Aorta (tissue), 5 donors: ENCODE results near the gene ARHGAP15. TPM values are rescaled to one million over a fixed set of nuclear protein-coding genes. Genes with fewer than 3 reads are reported as not detected.

Experiments used
- ATAC-seq: fragments of 200-7000 bp; cut with Tn5 transposase; one replicate; pipeline ENCODE4 v1.9.1; 2022; ENCODE audit warnings: moderate library complexity; ENCODE audit not compliant: low FRiP score
- DNase-seq, 2 donors: peaks; one replicate each; pipeline ENCODE4 v3.0.0-alpha.2; 2020
- H3K27ac ChIP-seq, 2 donors: one replicate each; pipeline ENCODE4 v1.5.1; 2013; ENCODE audit warnings: low read length in 2 of 2, mild to moderate bottlenecking in 2 of 2, moderate library complexity in 2 of 2, control low read depth in 1 of 2, inconsistent platforms in 1 of 2, low read depth in 1 of 2
- H3K27me3 ChIP-seq, 2 donors: one replicate each; pipeline ENCODE4 v1.6.1; 2013; ENCODE audit warnings: control low read depth in 1 of 2, low read length in 1 of 2, mild to moderate bottlenecking in 1 of 2, moderate library complexity in 1 of 2; ENCODE audit not compliant: insufficient read depth in 2 of 2, control insufficient read depth in 1 of 2
- H3K36me3 ChIP-seq, 2 donors: one replicate each; pipeline ENCODE4 v1.6.1; 2013; ENCODE audit warnings: control low read depth in 1 of 2, low read length in 1 of 2, mild to moderate bottlenecking in 1 of 2; ENCODE audit not compliant: insufficient read depth in 2 of 2, control insufficient read depth in 1 of 2
- H3K4me1 ChIP-seq, 2 donors: one replicate each; pipeline ENCODE4 v1.6.1; 2013; ENCODE audit warnings: low read length in 2 of 2, control low read depth in 1 of 2, mild to moderate bottlenecking in 1 of 2, moderate library complexity in 1 of 2; ENCODE audit not compliant: insufficient read depth in 2 of 2, control insufficient read depth in 1 of 2
- H3K4me3 ChIP-seq, 2 donors: one replicate each; pipeline ENCODE4 v1.5.1; 2013; ENCODE audit warnings: low read length in 2 of 2, control low read depth in 1 of 2, mild to moderate bottlenecking in 1 of 2
- H3K9me3 ChIP-seq: one replicate; pipeline ENCODE4 v1.6.1; 2013; ENCODE audit warnings: mild to moderate bottlenecking, low read length; ENCODE audit not compliant: control insufficient read depth
- WGBS, 2 donors: extraction: QIAGEN DNeasy Blood & Tissue Kit; methylation state at CpG; one replicate each; pipeline ENCODE4 v1.1.7; 2013; 5-methylcytosine and 5-hydroxymethylcytosine counted together
- intact Hi-C, 2 donors: fragments of 100-400 bp; cut with DNase I; formaldehyde crosslinking; loops; one replicate each; pipeline versions ENCODE4 v1.14.2 to v1.15.0; 2022
- polyA plus RNA-seq, 2 donors: library from polyadenylated mRNA; stranded (reverse); fragments of 200-250 nt; gene quantifications; one replicate each; pipeline ENCODE4 v1.2.3, GENCODE V29; 2013
- total RNA-seq, 2 donors: library from RNA; stranded (reverse); fragmentation: NEBNext Ultra II Directional; extraction: Animal tissue kit (Norgen Biotek cat#: 25700); gene quantifications; one replicate each; pipeline ENCODE4 v1.2.1, GENCODE V29; 2021
- donor health status: healthy with polysubstance abuse.
- donor health status: Bipolar disorder and iron deficiency.
- donor health status: DM: no; HTN: no; CAD: no.
- donor health status: DM: no; HTN: no; CAD: no.
- donor health status: DM: yes; HTN: yes; CAD: no.

ARHGAP15 gene
- total and polyA plus RNA-seq, 4 donors: 9.8 to 26.2 (median 12.8) TPM

GRCh38 chr2:143252138-143252907 is 123.1 kb downstream of the ARHGAP15 start:
- WGBS, 2 donors: 94 to 96% methylated on average over 5 of the region's 5 CpGs
- Histone ChIP-seq H3K27me3 (no peaks in the 10 kb centered on the region), H3K36me3 (no peaks in the 10 kb centered on the region), H3K4me3 (no peak overlapping the region), H3K4me1 (no peaks in the 10 kb centered on the region), H3K9me3 (no peaks in the 10 kb centered on the region), H3K27ac (no peak overlapping the region)
- ATAC-seq (no peak), DNase-seq (no peak)
- intact Hi-C loops: loop anchor here in 1 of 2 donors (10.0 kb wide), 1 partner anchor 218 kb away; no protein-coding TSS in a partner anchor

- Histone ChIP-seq H3K4me3 (no peak overlapping the region), H3K27ac (no peak overlapping the region), H3K9me3 (no peaks in the 10 kb centered on the region), H3K4me1 (no peaks in the 10 kb centered on the region), H3K36me3 (no peaks in the 10 kb centered on the region), H3K27me3 (no peaks in the 10 kb centered on the region)
- WGBS, 2 donors: 96 to 100% methylated on average over 1 of the region's 1 CpG
- DNase-seq (no peak), ATAC-seq (no peak)
- intact Hi-C loops: loop anchor here in 1 of 2 donors (10.0 kb wide), 1 partner anchor 219 kb away; no protein-coding TSS in a partner anchor
These were observed 124.9 kb downstream of the ARHGAP15 start for GRCh38 chr2:143254110-143254509.

GRCh38 chr2:143255086-143255485 is 125.9 kb downstream of the ARHGAP15 start:
- ATAC-seq: no peak
- no peak for DNase-seq
- no peaks in the 10 kb centered on the region for H3K27me3 ChIP-seq
- H3K4me1 ChIP-seq: peaks cover 0 to 2% of the 10 kb centered on the region in 2 donors
- no peak overlapping the region for H3K4me3 ChIP-seq
- 93 to 94% methylated on average over 3 of the region's 3 CpGs for WGBS, 2 donors
- H3K27ac ChIP-seq: no peak overlapping the region
- no peaks in the 10 kb centered on the region for H3K36me3 ChIP-seq
- H3K9me3 ChIP-seq: no peaks in the 10 kb centered on the region
- intact Hi-C loops: loop anchor here (5.0 to 10.0 kb wide), 4 partner anchors 93 to 220 kb away; no protein-coding TSS in a partner anchor

DNA sequence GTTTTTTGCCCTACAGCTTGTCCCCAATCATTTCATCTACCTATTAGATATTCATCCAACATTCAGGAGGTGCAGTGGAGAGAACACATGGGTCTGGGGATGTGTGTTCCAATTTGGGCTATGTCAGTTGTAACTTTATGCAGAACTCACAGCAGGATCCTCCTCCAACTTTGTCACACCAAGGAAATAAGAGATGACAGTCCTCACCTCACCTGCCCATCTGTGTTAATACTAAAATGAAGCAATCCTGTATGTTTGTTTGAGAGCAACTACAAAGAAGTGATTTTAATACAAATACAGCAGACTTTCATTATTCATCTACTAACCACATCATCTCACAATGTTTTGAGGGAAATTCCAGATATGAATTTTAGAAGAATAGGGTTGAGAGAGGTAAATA is 126.7 kb downstream of the ARHGAP15 start:
- no peak overlapping the region for H3K27ac ChIP-seq
- H3K27me3 ChIP-seq: no peaks in the 10 kb centered on the region
- no peaks in the 10 kb centered on the region for H3K9me3 ChIP-seq
- H3K36me3 ChIP-seq: no peaks in the 10 kb centered on the region
- H3K4me3 ChIP-seq: no peak overlapping the region
- DNase-seq (no peak), ATAC-seq (no peak)
- intact Hi-C loops: loop anchor here (5.0 to 10.0 kb wide), 4 partner anchors 94 to 221 kb away; no protein-coding TSS in a partner anchor
- peaks cover 0 to 2% of the 10 kb centered on the region in 2 donors for H3K4me1 ChIP-seq

DNA sequence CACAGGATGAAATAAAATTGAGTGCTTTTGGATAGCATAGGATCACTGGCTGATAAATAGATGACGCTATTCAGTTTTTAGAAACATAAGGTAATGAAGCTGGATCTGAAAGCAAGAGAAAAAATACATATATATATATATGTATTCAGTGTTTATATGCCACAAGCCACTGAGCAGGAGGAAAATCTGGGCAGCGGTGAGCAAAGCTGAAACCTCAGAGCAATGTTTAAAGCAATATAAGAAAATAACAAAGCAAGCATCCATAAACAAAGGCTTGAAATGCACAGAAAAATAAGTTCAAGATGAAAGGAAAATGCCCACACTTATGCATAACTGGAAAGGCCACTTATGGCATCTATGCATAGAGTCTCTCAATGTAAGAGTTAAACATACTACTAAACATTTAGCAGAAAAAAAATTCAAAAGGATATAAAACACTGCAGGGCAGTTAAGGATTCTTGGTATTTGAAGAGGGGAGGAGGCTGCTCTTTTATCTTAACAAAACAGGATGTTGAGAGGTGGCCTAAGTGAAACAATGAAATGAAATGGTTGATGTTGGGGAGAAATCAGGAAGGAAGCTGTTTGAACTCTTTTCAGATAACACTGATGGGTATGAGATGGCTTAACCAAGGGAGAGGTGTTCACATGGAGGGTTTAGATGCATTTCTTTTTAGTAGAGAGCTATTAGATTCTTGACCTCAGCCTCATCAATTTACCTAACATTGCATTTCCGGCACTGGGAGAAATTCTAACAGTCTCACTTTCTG is 129.1 kb downstream of the ARHGAP15 start:
- Histone ChIP-seq H3K4me1 (peaks cover 0 to 2% of the 10 kb centered on the region in 2 donors), H3K4me3 (no peak overlapping the region), H3K27me3 (no peaks in the 10 kb centered on the region), H3K36me3 (no peaks in the 10 kb centered on the region), H3K27ac (no peak overlapping the region), H3K9me3 (no peaks in the 10 kb centered on the region)
- WGBS, 2 donors: 70 to 91% methylated on average over 3 of the region's 3 CpGs
- intact Hi-C loops: loop anchor here (2.0 to 10.0 kb wide), 6 partner anchors 96 to 224 kb away; no protein-coding TSS in a partner anchor
- DNase-seq: no peak
- no peak for ATAC-seq

- 0 to 1% methylated on average over 5 of the region's 5 CpGs for WGBS, 2 donors
- peak overlapping the region in 1 of 2 donors; percentile 54 for H3K4me3 ChIP-seq
- no peak overlapping the region for H3K27ac ChIP-seq
- no peaks in the 10 kb centered on the region for H3K9me3 ChIP-seq
- peak; percentile 86 for ATAC-seq
- H3K4me1 ChIP-seq: peaks cover 0 to 2% of the 10 kb centered on the region in 2 donors
- DNase-seq: peak in 1 of 2 donors; percentile 62
- intact Hi-C loops: loop anchor here (2.0 to 10.0 kb wide), 6 partner anchors 97 to 225 kb away; no protein-coding TSS in a partner anchor
- no peaks in the 10 kb centered on the region for H3K27me3 ChIP-seq
- no peaks in the 10 kb centered on the region for H3K36me3 ChIP-seq
These were observed 130.2 kb downstream of the ARHGAP15 start for GRCh38 chr2:143259368-143259958.

DNA sequence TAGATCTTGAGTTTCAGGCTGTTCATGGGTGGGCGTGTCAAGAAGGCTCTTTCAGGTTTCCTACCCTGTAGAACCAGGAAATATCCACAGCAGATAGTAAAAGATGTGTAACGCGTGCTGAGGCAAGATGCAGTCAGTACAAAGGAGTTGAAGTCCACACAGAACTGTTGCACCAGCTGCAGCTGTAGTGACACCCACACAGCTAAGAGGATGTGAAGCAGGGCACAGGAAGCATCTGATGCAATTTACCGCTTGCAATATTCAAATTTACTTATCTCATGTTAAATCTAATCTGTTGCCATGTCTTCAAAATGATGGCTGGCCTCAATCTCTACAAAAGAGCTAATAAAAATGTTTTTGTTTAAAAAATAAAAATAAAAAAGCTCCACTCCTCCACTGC is 132.8 kb downstream of the ARHGAP15 start:
- 89 to 90% methylated on average over 4 of the region's 4 CpGs for WGBS, 2 donors
- DNase-seq (peak in 1 of 2 donors; percentile 37), ATAC-seq (no peak)
- H3K36me3 ChIP-seq: no peaks in the 10 kb centered on the region
- H3K27ac ChIP-seq: no peak overlapping the region
- peaks cover 0 to 2% of the 10 kb centered on the region in 2 donors for H3K4me1 ChIP-seq
- H3K9me3 ChIP-seq: no peaks in the 10 kb centered on the region
- intact Hi-C loops: no loop called here
- no peaks in the 10 kb centered on the region for H3K27me3 ChIP-seq
- no peak overlapping the region for H3K4me3 ChIP-seq

DNA sequence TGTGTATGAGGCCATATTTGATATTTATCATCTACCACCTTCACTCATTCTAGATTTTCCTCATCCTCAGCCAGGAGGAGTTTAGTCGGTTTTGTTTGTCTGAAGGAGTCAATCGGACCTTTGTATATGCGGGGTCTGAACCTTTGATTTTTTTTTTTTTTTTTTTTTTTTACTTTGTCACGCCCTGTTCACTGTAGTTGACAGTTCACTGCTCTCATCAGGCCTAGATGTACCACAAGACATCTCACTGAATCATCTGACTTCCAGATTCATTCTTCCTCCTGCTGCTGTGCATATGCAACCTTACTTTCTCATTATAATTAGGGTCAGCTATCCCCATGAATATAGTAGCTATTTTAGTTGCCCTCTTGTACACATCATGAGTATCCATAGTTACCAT is 133.2 kb downstream of the ARHGAP15 start:
- Histone ChIP-seq H3K4me1 (peaks cover 0 to 2% of the 10 kb centered on the region in 2 donors), H3K36me3 (no peaks in the 10 kb centered on the region), H3K4me3 (no peak overlapping the region), H3K9me3 (no peaks in the 10 kb centered on the region), H3K27ac (no peak overlapping the region), H3K27me3 (no peaks in the 10 kb centered on the region)
- DNase-seq (no peak), ATAC-seq (no peak)
- 94 to 97% methylated on average over 4 of the region's 4 CpGs for WGBS, 2 donors
- intact Hi-C loops: no loop called here
